Loucy (cell line): ENCODE measurements around the gene ETHE1.
A peak's percentile ranks its signal among the peaks of the same experiment; 100 is the strongest.

Experiments
- H2AFZ ChIP-seq: fragments of 200-600 bp; sonication (generic); 2 replicates; pipeline ENCODE4 v1.6.0; 2016; ENCODE audit warnings: antibody characterized with exemption, mild to moderate bottlenecking, low read length, moderate library complexity
- H3F3A ChIP-seq: fragments of 200-600 bp; 2 replicates; pipeline ENCODE4 v1.6.0; 2016; ENCODE audit warnings: antibody characterized with exemption, low read depth, mild to moderate bottlenecking
- H3K27me3 ChIP-seq: fragments of 200-600 bp; sonication (generic); 2 replicates; pipeline ENCODE4 v1.6.1; 2014; ENCODE audit warnings: low read length, mild to moderate bottlenecking; ENCODE audit not compliant: insufficient read depth, poor library complexity, severe bottlenecking
- H3K36me3 ChIP-seq: fragments of 200-600 bp; sonication (generic); 2 replicates; pipeline ENCODE4 v1.6.1; 2016; ENCODE audit warnings: low read length; ENCODE audit not compliant: insufficient read depth
- H3K4me1 ChIP-seq: fragments of 200-600 bp; sonication (generic); 2 replicates; pipeline ENCODE4 v1.5.1; 2014; ENCODE audit warnings: low read length, mild to moderate bottlenecking; ENCODE audit not compliant: insufficient read depth, poor library complexity, severe bottlenecking
- H3K4me2 ChIP-seq: fragments of 200-600 bp; sonication (generic); 2 replicates; pipeline ENCODE4 v1.6.0; 2014; ENCODE audit warnings: antibody characterized with exemption, low read length, low read depth, mild to moderate bottlenecking; ENCODE audit not compliant: poor library complexity, severe bottlenecking
- H3K4me3 ChIP-seq: fragments of 200-600 bp; sonication (generic); 2 replicates; pipeline ENCODE4 v1.5.1; 2014; ENCODE audit warnings: low read length, mild to moderate bottlenecking, mixed read lengths; ENCODE audit not compliant: poor library complexity, severe bottlenecking
- H3K79me2 ChIP-seq: fragments of 200-600 bp; sonication (generic); 2 replicates; pipeline ENCODE4 v1.6.1; 2014; ENCODE audit warnings: low read length; ENCODE audit not compliant: insufficient read depth
- H3K9ac ChIP-seq: fragments of 200-600 bp; sonication (generic); 2 replicates; pipeline ENCODE4 v1.6.0; 2014; ENCODE audit warnings: mild to moderate bottlenecking, low read depth, low read length, moderate library complexity; ENCODE audit not compliant: poor library complexity, severe bottlenecking
- H3K9me2 ChIP-seq: fragments of 200-600 bp; sonication (generic); replicated peaks from 2 replicates; pipeline ENCODE4 v1.6.1; 2016; ENCODE audit warnings: low read depth, low read length, mixed read lengths
- H3K9me3 ChIP-seq: fragments of 200-600 bp; sonication (generic); 2 replicates; pipeline ENCODE4 v1.6.1; 2014; ENCODE audit warnings: mild to moderate bottlenecking, antibody characterized with exemption, low read length, low read depth; ENCODE audit not compliant: insufficient read depth
- H4K20me1 ChIP-seq: fragments of 200-600 bp; sonication (generic); 2 replicates; pipeline ENCODE4 v1.6.0; 2014; ENCODE audit warnings: antibody characterized with exemption, low read length, mild to moderate bottlenecking; ENCODE audit not compliant: insufficient read depth, poor library complexity, severe bottlenecking
- EZH2phosphoT487 ChIP-seq: fragments of 200-600 bp; IDR thresholded peaks from 2 replicates; pipeline ENCODE4 v1.6.1; 2018; ENCODE audit warnings: antibody characterized with exemption, mild to moderate bottlenecking, moderate library complexity, borderline replicate concordance
- TF ChIP-seq, protein P1 (sequence below): fragments of 200-600 bp; sonication (generic); conservative IDR thresholded peaks from 2 replicates; pipeline ENCODE4 v1.5.1; 2014; ENCODE audit warnings: mild to moderate bottlenecking, antibody characterized with exemption, low read length

ETHE1 gene

DNA sequence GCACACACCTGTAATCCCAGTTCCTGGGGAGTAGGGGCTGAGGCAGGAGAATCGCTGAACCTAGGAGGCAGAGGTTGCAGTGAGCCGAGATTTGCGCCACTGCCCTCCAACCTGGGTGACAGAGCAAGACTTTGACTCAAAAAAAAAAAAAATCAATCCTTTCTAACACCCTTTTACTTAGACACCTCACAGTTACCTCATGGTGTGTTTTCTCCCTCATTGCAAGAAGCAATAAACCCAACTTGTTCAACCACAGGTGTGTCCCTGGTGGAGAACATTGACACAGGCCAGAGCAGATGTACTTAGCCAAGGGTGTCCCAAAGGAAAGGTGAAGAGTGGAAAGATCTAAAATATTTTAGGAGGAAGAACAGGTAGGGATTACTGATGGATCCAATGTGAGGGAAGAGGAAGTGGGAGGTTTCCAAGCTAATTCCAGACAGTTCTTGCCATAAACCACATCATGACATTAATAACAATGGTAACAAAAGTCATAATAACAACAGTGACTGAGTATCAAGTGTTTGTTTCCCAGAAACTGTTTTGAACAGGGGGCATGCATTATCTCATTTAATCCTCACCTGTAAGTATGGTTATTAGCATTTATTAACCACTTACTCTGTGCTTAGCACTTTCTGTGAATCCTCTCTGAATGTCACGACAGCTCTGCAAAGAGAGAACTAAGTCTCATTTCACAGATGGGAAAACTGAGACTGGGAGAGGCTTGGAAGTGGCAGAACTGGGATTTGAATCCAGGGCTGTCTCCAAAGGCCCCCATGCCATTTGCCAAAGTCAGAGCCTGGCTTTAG lies 58.4 kb downstream of the ETHE1 start:
- Histone ChIP-seq H3K79me2 (no peaks in the 10 kb centered on the region), H3F3A (no peaks in the 10 kb centered on the region), H4K20me1 (no peaks in the 10 kb centered on the region), H3K4me2 (no peak overlapping the region), H3K27me3 (no peaks in the 10 kb centered on the region), H2AFZ (peak overlapping the region; percentile 73; the same call in 1 of the 2 replicates), H3K36me3 (no peaks in the 10 kb centered on the region), H3K4me1 (peaks cover 8% of the 10 kb centered on the region), H3K4me3 (no peak overlapping the region), H3K9ac (no peak overlapping the region), H3K9me2 (no peaks in the 10 kb centered on the region), H3K9me3 (no peaks in the 10 kb centered on the region)
- TF ChIP-seq, protein P1, sequence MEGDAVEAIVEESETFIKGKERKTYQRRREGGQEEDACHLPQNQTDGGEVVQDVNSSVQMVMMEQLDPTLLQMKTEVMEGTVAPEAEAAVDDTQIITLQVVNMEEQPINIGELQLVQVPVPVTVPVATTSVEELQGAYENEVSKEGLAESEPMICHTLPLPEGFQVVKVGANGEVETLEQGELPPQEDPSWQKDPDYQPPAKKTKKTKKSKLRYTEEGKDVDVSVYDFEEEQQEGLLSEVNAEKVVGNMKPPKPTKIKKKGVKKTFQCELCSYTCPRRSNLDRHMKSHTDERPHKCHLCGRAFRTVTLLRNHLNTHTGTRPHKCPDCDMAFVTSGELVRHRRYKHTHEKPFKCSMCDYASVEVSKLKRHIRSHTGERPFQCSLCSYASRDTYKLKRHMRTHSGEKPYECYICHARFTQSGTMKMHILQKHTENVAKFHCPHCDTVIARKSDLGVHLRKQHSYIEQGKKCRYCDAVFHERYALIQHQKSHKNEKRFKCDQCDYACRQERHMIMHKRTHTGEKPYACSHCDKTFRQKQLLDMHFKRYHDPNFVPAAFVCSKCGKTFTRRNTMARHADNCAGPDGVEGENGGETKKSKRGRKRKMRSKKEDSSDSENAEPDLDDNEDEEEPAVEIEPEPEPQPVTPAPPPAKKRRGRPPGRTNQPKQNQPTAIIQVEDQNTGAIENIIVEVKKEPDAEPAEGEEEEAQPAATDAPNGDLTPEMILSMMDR = no peak
- no peak for TF ChIP-seq EZH2phosphoT487

DNA sequence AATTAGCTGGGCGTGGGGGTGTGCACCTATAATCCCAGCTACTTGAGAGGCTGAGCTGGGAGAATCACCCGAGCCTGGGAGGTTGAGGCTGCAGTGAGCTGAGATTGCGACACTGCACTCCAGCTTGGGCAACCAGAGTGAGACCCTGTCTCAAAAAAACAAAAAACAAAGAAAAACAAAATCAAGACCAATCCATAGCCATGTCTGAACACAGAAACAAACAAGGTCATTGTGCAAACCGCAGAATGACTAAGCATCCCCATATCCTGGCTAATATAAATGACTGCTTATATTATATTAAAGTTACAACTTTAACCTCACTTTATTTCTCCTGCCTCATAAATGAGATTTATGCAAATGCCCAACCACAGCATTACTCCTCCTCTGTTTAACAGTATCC lies 59.3 kb downstream of the ETHE1 start:
- Histone ChIP-seq H3K4me1 (peaks cover 12% of the 10 kb centered on the region), H3K36me3 (no peaks in the 10 kb centered on the region), H3K27me3 (no peaks in the 10 kb centered on the region), H3K79me2 (no peaks in the 10 kb centered on the region), H3K4me2 (no peak overlapping the region), H3K9ac (no peak overlapping the region), H3K9me3 (no peaks in the 10 kb centered on the region), H3K4me3 (no peak overlapping the region), H3K9me2 (no peaks in the 10 kb centered on the region), H2AFZ (no peak overlapping the region), H4K20me1 (no peaks in the 10 kb centered on the region), H3F3A (no peaks in the 10 kb centered on the region)
- TF ChIP-seq, protein P1 = no peak
- TF ChIP-seq EZH2phosphoT487 = no peak

DNA sequence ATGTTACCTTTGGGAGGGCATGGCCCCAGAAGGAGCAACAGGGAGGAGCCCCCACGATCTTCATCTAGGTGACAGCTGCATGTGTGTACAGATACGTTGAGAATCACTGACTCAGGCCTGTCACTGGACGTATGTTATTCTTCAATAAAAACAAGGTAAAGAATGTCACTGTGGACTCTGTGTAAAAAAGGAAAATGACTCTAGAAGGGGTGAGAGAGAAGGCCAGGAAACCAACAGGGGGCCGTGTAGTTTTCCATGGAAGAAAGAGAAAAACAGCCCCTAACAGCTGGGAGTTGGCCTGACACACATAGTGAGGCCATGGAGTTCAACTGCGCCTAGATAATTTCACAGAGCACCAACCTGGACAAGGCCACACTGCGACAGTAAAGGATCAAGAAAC lies 59.7 kb downstream of the ETHE1 start:
- Histone ChIP-seq H4K20me1 (no peaks in the 10 kb centered on the region), H3K79me2 (no peaks in the 10 kb centered on the region), H3F3A (no peaks in the 10 kb centered on the region), H3K9me2 (no peaks in the 10 kb centered on the region), H3K4me3 (no peak overlapping the region), H3K9me3 (no peaks in the 10 kb centered on the region), H3K27me3 (no peaks in the 10 kb centered on the region), H3K36me3 (no peaks in the 10 kb centered on the region), H3K9ac (no peak overlapping the region), H2AFZ (no peak overlapping the region), H3K4me2 (no peak overlapping the region), H3K4me1 (peaks cover 13% of the 10 kb centered on the region)
- TF ChIP-seq, protein P1 = no peak
- no peak for TF ChIP-seq EZH2phosphoT487
